ENCODE data around the gene REST.

DNA sequence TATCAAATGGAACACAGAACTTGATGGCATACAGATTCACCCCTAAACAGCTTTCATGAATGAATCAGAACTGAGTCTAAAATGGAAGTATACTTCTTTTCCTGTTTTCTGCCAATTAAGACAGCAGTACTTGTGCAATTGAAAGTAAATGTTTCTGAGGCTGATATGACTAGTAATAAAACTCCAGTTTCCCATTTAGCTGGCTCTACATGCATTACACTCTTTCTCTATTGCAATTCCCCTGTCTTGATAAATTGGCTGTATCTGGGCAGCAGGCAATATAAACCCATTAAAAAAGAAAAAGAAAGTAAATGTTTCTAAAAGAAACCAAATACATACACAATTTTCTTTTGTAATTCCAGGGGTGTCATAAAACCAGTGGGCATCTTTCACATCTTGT, 65.1 kb downstream of the REST start:
- TF ChIP-seq CTCF (IDR thresholded peaks at IDR 0.05) (no peak), POLR2A (IDR thresholded peaks at IDR 0.05) (no peak)

Measured in uterus (tissue), 2 donors.